H9 (cell line): ENCODE results near the gene ZNF469. TPM values are rescaled to one million over a fixed set of nuclear protein-coding genes. Genes with fewer than 3 reads are reported as not detected.

Experiments used
- DNase-seq: peaks from one replicate; pipeline ENCODE4 v3.0.0-alpha.2; 2017
- H2AFZ ChIP-seq: one replicate; pipeline ENCODE4 v1.6.1; 2013; ENCODE audit warnings: mild to moderate bottlenecking, low read length, control low read depth, moderate library complexity
- H2AK5ac ChIP-seq: 2 replicates; pipeline ENCODE4 v1.6.1; 2013; ENCODE audit warnings: low read length, control low read depth, mixed read lengths; ENCODE audit not compliant: insufficient read length
- H2BK120ac ChIP-seq: one replicate; pipeline ENCODE4 v1.6.1; 2013; ENCODE audit warnings: low read depth, mild to moderate bottlenecking, low read length, control low read depth, inconsistent platforms; ENCODE audit not compliant: poor library complexity, severe bottlenecking
- H2BK12ac ChIP-seq: 2 replicates; pipeline ENCODE4 v1.6.1; 2013; ENCODE audit warnings: low read length, control low read depth, mixed read lengths, low read depth; ENCODE audit not compliant: insufficient read length
- H2BK15ac ChIP-seq: 2 replicates; pipeline ENCODE4 v1.6.1; 2013; ENCODE audit warnings: low read depth, low read length, control low read depth
- H2BK20ac ChIP-seq: one replicate; pipeline ENCODE4 v1.6.1; 2013; ENCODE audit warnings: low read depth, mild to moderate bottlenecking, low read length, control low read depth, inconsistent platforms; ENCODE audit not compliant: poor library complexity, severe bottlenecking
- H2BK5ac ChIP-seq: 2 replicates; pipeline ENCODE4 v1.6.1; 2013; ENCODE audit warnings: low read length, control low read depth, mixed read lengths; ENCODE audit not compliant: insufficient read length
- H3K14ac ChIP-seq: 2 replicates; pipeline ENCODE4 v1.6.1; 2013; ENCODE audit warnings: low read length, control low read depth; ENCODE audit not compliant: insufficient read depth
- H3K18ac ChIP-seq: 2 replicates; pipeline ENCODE4 v1.6.1; 2013; ENCODE audit warnings: low read depth, mild to moderate bottlenecking, mixed read lengths, low read length, control low read depth; ENCODE audit not compliant: insufficient read length
- H3K23ac ChIP-seq: 2 replicates; pipeline ENCODE4 v1.6.1; 2013; ENCODE audit warnings: low read length, control low read depth, mixed read lengths, low read depth; ENCODE audit not compliant: insufficient read length
- H3K23me2 ChIP-seq: 2 replicates; pipeline ENCODE4 v1.6.1; 2013; ENCODE audit warnings: low read depth, mild to moderate bottlenecking, mixed read lengths, low read length, control low read depth; ENCODE audit not compliant: insufficient read length, poor library complexity, severe bottlenecking
- H3K27ac ChIP-seq: 2 replicates; pipeline ENCODE4 v1.5.1; 2013; ENCODE audit warnings: low read length, control low read depth, mixed read lengths, low read depth; ENCODE audit not compliant: insufficient read length
- H3K27me3 ChIP-seq: 2 replicates; pipeline ENCODE4 v1.6.1; 2013; ENCODE audit warnings: low read length, control low read depth, inconsistent platforms; ENCODE audit not compliant: insufficient read depth
- H3K4ac ChIP-seq: 2 replicates; pipeline ENCODE4 v1.6.1; 2013; ENCODE audit warnings: low read depth, mild to moderate bottlenecking, control low read depth, inconsistent platforms, low read length, moderate library complexity
- H3K4me1 ChIP-seq: 2 replicates; pipeline ENCODE4 v1.6.1; 2013; ENCODE audit warnings: low read length, control low read depth, inconsistent platforms; ENCODE audit not compliant: insufficient read depth
- H3K4me2 ChIP-seq: 2 replicates; pipeline ENCODE4 v1.6.1; 2013; ENCODE audit warnings: low read length, control low read depth, mixed read lengths; ENCODE audit not compliant: insufficient read length, insufficient read depth
- H3K56ac ChIP-seq: 2 replicates; pipeline ENCODE4 v1.6.1; 2013; ENCODE audit warnings: low read depth, mild to moderate bottlenecking, mixed read lengths, low read length, control low read depth; ENCODE audit not compliant: insufficient read length
- H3K79me1 ChIP-seq: 2 replicates; pipeline ENCODE4 v1.6.1; 2013; ENCODE audit warnings: low read depth, mild to moderate bottlenecking, moderate library complexity, low read length, control low read depth, inconsistent platforms; ENCODE audit not compliant: insufficient read depth, poor library complexity, severe bottlenecking
- H3K79me2 ChIP-seq: 2 replicates; pipeline ENCODE4 v1.6.1; 2013; ENCODE audit warnings: low read length, control low read depth, inconsistent platforms; ENCODE audit not compliant: insufficient read depth
- H3K9ac ChIP-seq: 2 replicates; pipeline ENCODE4 v1.6.1; 2013; ENCODE audit warnings: low read length, control low read depth, mixed read lengths; ENCODE audit not compliant: insufficient read length; ENCODE audit errors: extremely low read depth
- H3K9me3 ChIP-seq: one replicate; pipeline ENCODE4 v1.6.1; 2013; ENCODE audit warnings: low read depth, low read length, inconsistent platforms; ENCODE audit not compliant: control insufficient read depth
- H3T11ph ChIP-seq: one replicate; pipeline ENCODE4 v1.6.1; 2013; ENCODE audit warnings: mild to moderate bottlenecking, low read length, control low read depth, inconsistent platforms
- H4K20me1 ChIP-seq: one replicate; pipeline ENCODE4 v1.6.1; 2013; ENCODE audit not compliant: control insufficient read depth, insufficient read length, insufficient read depth
- H4K5ac ChIP-seq: 2 replicates; pipeline ENCODE4 v1.6.1; 2013; ENCODE audit warnings: low read depth, mild to moderate bottlenecking, mixed read lengths, low read length, control low read depth; ENCODE audit not compliant: insufficient read length
- H4K8ac ChIP-seq: replicated peaks from 2 replicates; pipeline ENCODE4 v1.6.1; 2013; ENCODE audit warnings: low read length, control low read depth, mixed read lengths, low read depth; ENCODE audit not compliant: insufficient read length
- H4K91ac ChIP-seq: 2 replicates; pipeline ENCODE4 v1.6.1; 2013; ENCODE audit warnings: low read depth, mild to moderate bottlenecking, moderate library complexity, mixed read lengths, low read length, control low read depth; ENCODE audit not compliant: insufficient read length
- H3K27ac Mint-ChIP-seq, 3 experiments: 2 replicates in 2 of 3; 3 replicates in 1 of 3; pipeline ENCODE4 v1.8.0; 2020 to 2021; ENCODE audit warnings: mixed read lengths in 3 of 3, mild to moderate bottlenecking in 1 of 3, moderate library complexity in 1 of 3
- H3K27me3 Mint-ChIP-seq: 2 replicates; pipeline ENCODE4 v1.8.0; 2021; ENCODE audit warnings: low read depth, mild to moderate bottlenecking, moderate library complexity, mixed read lengths
- H3K36me3 Mint-ChIP-seq, 3 experiments: 2 replicates in 2 of 3; 3 replicates in 1 of 3; pipeline ENCODE4 v1.8.0; 2020 to 2021; ENCODE audit warnings: low read depth in 3 of 3, mixed read lengths in 3 of 3; ENCODE audit not compliant: insufficient read depth in 1 of 3
- H3K4me1 Mint-ChIP-seq, 2 experiments: 2 replicates each; pipeline ENCODE4 v1.8.0; 2020; ENCODE audit warnings: mixed read lengths in 2 of 2
- H3K4me3 Mint-ChIP-seq, 2 experiments: 2 replicates in 1 of 2; 3 replicates in 1 of 2; pipeline ENCODE4 v1.8.0; 2020 to 2021; ENCODE audit warnings: mild to moderate bottlenecking in 2 of 2, mixed read lengths in 2 of 2, moderate library complexity in 1 of 2
- H3K9me3 Mint-ChIP-seq, 2 experiments: 2 replicates in 1 of 2; 3 replicates in 1 of 2; pipeline ENCODE4 v1.8.0; 2020; ENCODE audit warnings: mild to moderate bottlenecking in 2 of 2, mixed read lengths in 2 of 2, moderate library complexity in 1 of 2
- WGBS: extraction: QIAGEN DNeasy Blood & Tissue Kit; methylation state at CpG from one replicate; pipeline ENCODE4 v1.1.7; 2013; ENCODE audit warnings: missing lambda C conversion rate, low lambda C conversion rate, mixed read lengths; ENCODE audit not compliant: insufficient read length; ENCODE audit errors: extremely low coverage; 5-methylcytosine and 5-hydroxymethylcytosine counted together
- total RNA-seq: library from RNA; stranded (reverse); gene quantifications from 2 replicates; pipeline ENCODE4 v1.2.1, GENCODE V29; 2021
- TF ChIP-seq, protein P1 (sequence below): fragments of 200-600 bp; sonication (generic); conservative IDR thresholded peaks from 3 replicates; pipeline ENCODE4 v1.8.0; 2021; ENCODE audit warnings: antibody characterized with exemption, mild to moderate bottlenecking

The ZNF469 gene
- total RNA-seq, 1 experiment from 2014 or later = 4.4 TPM

DNA sequence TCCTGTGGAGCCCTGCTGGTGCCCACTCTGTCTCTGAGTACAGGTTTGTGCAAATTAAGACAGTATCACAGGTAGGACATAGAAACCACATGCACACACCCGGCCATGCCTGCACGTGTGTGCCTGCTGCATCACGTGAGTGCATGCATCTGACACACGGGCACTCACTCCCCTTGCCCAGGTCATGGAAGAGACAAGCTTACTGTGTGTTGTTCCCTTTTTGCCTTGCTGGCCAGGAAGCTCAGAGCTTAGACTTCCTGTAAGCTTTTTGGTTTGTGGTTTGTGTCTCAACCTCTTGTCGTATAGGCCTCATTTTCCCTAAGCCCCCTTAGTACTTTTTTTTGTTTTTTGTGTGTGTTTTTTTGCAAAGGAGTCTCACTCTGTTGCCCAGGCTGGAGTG, 25.0 kb downstream of the ZNF469 start:
- Histone ChIP-seq H3K27ac (no peak overlapping the region), H3K79me1 (no peaks in the 10 kb centered on the region), H2BK15ac (no peak overlapping the region), H2BK120ac (no peak overlapping the region), H3K79me2 (no peaks in the 10 kb centered on the region), H3K27me3 (no peaks in the 10 kb centered on the region), H3K9ac (no peak overlapping the region), H3K23ac (no peak overlapping the region), H2AK5ac (no peak overlapping the region), H4K91ac (no peak overlapping the region), H2BK5ac (no peak overlapping the region), H3K18ac (no peak overlapping the region), H2AFZ (no peak overlapping the region), H4K8ac (no peak overlapping the region), H3K4me1 (no peaks in the 10 kb centered on the region), H3K9me3 (no peaks in the 10 kb centered on the region), H4K5ac (no peak overlapping the region), H3T11ph (no peak overlapping the region), H3K56ac (no peak overlapping the region), H3K4me2 (no peak overlapping the region), H3K23me2 (no peaks in the 10 kb centered on the region), H2BK20ac (no peak overlapping the region), H3K14ac (no peak overlapping the region; the same call in 1 of the 2 replicates), H3K4ac (no peak overlapping the region), H2BK12ac (no peak overlapping the region), H4K20me1 (no peaks in the 10 kb centered on the region)
- no CpG with 5 or more reads among the region's 5 CpGs for WGBS
- H3K9me3 Mint-ChIP-seq = no peaks in the 10 kb centered on the region
- DNase-seq = no peak
- H3K27me3 Mint-ChIP-seq = no peaks in the 10 kb centered on the region
- TF ChIP-seq, protein P1, sequence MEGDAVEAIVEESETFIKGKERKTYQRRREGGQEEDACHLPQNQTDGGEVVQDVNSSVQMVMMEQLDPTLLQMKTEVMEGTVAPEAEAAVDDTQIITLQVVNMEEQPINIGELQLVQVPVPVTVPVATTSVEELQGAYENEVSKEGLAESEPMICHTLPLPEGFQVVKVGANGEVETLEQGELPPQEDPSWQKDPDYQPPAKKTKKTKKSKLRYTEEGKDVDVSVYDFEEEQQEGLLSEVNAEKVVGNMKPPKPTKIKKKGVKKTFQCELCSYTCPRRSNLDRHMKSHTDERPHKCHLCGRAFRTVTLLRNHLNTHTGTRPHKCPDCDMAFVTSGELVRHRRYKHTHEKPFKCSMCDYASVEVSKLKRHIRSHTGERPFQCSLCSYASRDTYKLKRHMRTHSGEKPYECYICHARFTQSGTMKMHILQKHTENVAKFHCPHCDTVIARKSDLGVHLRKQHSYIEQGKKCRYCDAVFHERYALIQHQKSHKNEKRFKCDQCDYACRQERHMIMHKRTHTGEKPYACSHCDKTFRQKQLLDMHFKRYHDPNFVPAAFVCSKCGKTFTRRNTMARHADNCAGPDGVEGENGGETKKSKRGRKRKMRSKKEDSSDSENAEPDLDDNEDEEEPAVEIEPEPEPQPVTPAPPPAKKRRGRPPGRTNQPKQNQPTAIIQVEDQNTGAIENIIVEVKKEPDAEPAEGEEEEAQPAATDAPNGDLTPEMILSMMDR = no peak
- no peak overlapping the region; a peak in 1 of 7 replicates for H3K27ac Mint-ChIP-seq
- no peaks in the 10 kb centered on the region; a peak in 1 of 7 replicates for H3K36me3 Mint-ChIP-seq
- peaks cover 0 to 7% of the 10 kb centered on the region in 2 experiments; a peak in 2 of 4 replicates for H3K4me1 Mint-ChIP-seq
- H3K4me3 Mint-ChIP-seq = no peak overlapping the region
